BLaER1 treated with 17β-estradiol and CSF1 and Interleukin-3, amounts not matched to agents 10 nM and 100 nM (cell line): ENCODE results near the gene AVL9.
"Not testable (repeated sequence)": the region's sequence is repeated elsewhere in the genome, so short reads cannot be mapped to it uniquely, and the experiment has no call there.

ENCODE experiments used
- H3K27ac ChIP-seq, 11 experiments: shearing (Covaris generic); formaldehyde crosslinking; 2 replicates each; pipeline ENCODE4 v1.8.1; 2022
- H3K27me3 ChIP-seq, 11 experiments: shearing (Covaris generic); formaldehyde crosslinking; 2 replicates each; pipeline ENCODE4 v1.8.1; 2022
- H3K36me3 ChIP-seq, 11 experiments: shearing (Covaris generic); formaldehyde crosslinking; 2 replicates each; pipeline ENCODE4 v1.8.1; 2022
- H3K4me1 ChIP-seq, 10 experiments: shearing (Covaris generic); formaldehyde crosslinking; 2 replicates each; pipeline ENCODE4 v1.8.1; 2022
- H3K4me2 ChIP-seq, 11 experiments: shearing (Covaris generic); formaldehyde crosslinking; 2 replicates each; pipeline ENCODE4 v1.8.1; 2022
- H3K4me3 ChIP-seq, 10 experiments: shearing (Covaris generic); formaldehyde crosslinking; 2 replicates each; pipeline ENCODE4 v1.8.1; 2022
- H3K9ac ChIP-seq, 11 experiments: shearing (Covaris generic); formaldehyde crosslinking; 2 replicates each; pipeline ENCODE4 v1.8.1; 2022
- H3K9me3 ChIP-seq, 11 experiments: shearing (Covaris generic); formaldehyde crosslinking; replicated peaks in 1 of 11; 2 replicates each; pipeline ENCODE4 v1.8.1; 2022
- H4K20me1 ChIP-seq, 11 experiments: shearing (Covaris generic); formaldehyde crosslinking; 2 replicates each; pipeline ENCODE4 v1.8.1; 2022
- Cebpa-rat ChIP-seq, 11 experiments: shearing (Covaris generic); IDR thresholded peaks; 2 replicates each; pipeline ENCODE4 v1.8.1; 2022

The AVL9 gene

DNA sequence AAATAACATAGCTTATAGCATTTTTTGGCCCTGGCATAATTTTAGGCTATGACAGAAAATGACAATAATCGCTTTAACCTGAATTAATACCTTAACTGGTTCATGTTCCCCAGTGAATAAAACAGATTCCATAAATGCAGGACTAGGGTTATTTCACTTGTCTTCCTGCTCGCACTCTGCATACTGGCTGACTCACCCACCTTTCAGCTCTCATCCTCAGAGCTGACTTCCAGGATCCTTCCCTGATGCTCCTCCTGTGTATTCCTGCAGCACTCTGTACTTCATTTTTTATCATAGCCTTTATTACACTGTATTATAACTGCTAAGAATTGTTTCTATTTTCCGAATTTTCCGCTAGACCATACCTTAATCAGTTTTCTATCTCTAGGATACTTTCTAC, 123.7 kb downstream of the AVL9 start:
- H3K4me1 ChIP-seq = no peaks in the 10 kb centered on the region
- no peak overlapping the region for H3K27ac ChIP-seq
- H3K9ac ChIP-seq = no peak overlapping the region
- H4K20me1 ChIP-seq = no peaks in the 10 kb centered on the region
- no peak for TF ChIP-seq Cebpa-rat (IDR thresholded peaks at IDR 0.05)
- H3K36me3 ChIP-seq = no peaks in the 10 kb centered on the region
- H3K4me2 ChIP-seq = no peak overlapping the region
- no peak overlapping the region for H3K4me3 ChIP-seq
- H3K9me3 ChIP-seq = peaks cover 0 to 13% (median 0%) of the 10 kb centered on the region in 11 experiments; a peak in 4 of 22 replicates
- no peaks in the 10 kb centered on the region for H3K27me3 ChIP-seq

DNA sequence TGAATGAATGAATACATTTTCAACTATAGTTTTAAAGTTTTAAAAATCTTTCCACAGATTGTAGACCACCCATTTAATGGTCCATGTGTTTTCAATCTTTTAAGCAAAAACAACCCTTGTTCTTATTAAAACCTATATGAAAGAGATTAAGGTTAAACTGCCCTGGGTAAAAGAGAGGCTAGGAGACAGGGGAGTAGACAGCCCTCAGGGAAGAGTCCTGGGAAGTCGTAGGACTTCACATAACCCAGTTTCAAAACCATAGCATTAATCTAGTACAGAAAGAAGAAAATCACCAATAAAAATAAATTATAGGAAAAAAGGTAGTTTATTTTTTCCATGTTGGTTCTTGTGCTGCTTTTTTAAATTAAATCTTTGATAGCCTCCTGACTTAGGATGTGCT, 124.1 kb downstream of the AVL9 start:
- H3K27ac ChIP-seq, H3K9me3 ChIP-seq, H3K9ac ChIP-seq, H3K4me3 ChIP-seq, H3K4me2 ChIP-seq, H3K27me3 ChIP-seq, H3K36me3 ChIP-seq, H4K20me1 ChIP-seq, H3K4me1 ChIP-seq: not testable (repeated sequence)

DNA sequence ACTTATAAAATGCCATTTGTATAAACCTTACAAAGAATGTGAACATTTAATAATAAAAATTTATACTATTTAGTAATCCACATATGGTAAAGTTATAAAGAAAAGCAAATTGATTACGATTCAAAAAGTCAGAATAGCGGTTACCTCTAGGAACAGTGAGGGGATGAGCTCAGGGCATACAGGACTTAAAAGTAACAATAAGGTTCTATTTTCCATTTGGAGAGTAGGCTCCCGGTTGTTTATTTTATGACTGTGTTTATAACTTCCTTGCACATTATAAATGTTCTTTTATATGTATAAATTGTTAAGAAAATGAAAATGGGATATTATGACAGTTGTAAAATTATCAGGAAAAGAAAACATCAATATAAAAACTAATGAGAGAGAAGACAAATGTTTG, 135.7 kb downstream of the AVL9 start:
- H3K9ac ChIP-seq = no peak overlapping the region
- H3K27ac ChIP-seq = no peak overlapping the region
- H4K20me1 ChIP-seq = no peaks in the 10 kb centered on the region
- H3K27me3 ChIP-seq = no peaks in the 10 kb centered on the region
- H3K4me2 ChIP-seq = no peak overlapping the region
- no peak for TF ChIP-seq Cebpa-rat (IDR thresholded peaks at IDR 0.05)
- no peaks in the 10 kb centered on the region for H3K9me3 ChIP-seq
- no peaks in the 10 kb centered on the region for H3K4me1 ChIP-seq
- H3K36me3 ChIP-seq = no peaks in the 10 kb centered on the region
- H3K4me3 ChIP-seq = no peak overlapping the region

DNA sequence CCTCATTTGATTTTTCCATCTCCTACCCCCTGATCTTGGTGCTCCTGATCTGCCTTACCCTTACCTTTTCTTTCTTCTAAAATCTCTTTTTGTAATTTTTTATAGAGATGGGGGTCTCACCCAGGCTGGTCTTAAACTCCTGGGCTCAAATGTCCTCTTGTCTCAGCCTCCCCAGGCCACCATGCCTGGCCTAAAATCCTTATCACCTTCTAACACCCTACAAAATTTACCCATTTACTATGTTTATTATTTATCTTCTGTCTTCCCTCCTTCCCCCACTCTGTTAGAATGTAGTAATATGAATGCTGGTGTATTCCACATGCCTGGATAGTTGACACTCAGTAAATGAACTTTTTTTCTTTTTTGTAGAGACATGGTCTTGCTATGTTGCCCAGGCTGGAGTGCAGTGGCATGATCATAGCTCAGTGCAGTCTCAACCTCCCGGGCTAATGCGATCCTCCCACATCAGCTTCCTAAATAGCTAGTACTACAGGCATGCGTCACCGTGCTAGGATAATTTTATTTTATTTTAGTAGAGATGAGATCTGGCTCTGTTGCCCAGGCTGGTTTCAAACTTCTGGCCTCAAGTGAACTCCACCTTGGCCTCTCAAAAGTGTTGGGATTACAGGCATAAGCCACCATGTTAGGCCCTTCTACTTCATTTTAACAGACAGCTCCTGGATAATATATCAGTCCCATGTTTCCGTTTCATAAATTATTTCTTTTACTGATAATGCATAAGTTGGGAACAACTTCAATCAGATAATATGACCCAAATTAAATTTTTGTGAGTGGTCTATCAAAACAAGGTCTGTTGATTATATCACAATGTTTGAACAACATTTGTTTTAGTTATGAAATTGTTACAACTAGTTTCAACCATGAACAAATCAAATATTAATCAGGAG, 136.6 kb downstream of the AVL9 start:
- H3K9ac ChIP-seq, H3K27ac ChIP-seq, H4K20me1 ChIP-seq, H3K4me3 ChIP-seq, H3K36me3 ChIP-seq, H3K4me2 ChIP-seq, H3K4me1 ChIP-seq, H3K27me3 ChIP-seq, H3K9me3 ChIP-seq: not testable (repeated sequence)

DNA sequence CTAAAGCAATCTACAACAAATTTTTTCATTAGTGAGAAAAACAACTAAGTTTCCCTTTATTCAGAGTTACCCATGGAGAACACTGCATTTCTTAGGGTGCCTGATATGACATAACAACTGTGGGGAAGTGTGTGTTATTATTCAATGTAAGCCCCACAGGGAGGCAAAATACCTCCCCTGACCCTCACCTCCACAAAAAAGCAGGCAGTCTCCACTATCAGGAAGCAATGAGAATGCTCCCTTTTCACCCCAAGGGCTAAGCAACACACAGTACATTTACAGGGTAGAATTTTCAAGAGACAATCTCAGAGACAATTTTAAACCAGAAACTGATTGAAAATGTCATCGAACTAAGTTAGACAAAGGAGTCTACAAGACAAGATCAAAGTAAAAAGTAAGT, 138.2 kb downstream of the AVL9 start:
- H3K9me3 ChIP-seq = not testable (repeated sequence)

DNA sequence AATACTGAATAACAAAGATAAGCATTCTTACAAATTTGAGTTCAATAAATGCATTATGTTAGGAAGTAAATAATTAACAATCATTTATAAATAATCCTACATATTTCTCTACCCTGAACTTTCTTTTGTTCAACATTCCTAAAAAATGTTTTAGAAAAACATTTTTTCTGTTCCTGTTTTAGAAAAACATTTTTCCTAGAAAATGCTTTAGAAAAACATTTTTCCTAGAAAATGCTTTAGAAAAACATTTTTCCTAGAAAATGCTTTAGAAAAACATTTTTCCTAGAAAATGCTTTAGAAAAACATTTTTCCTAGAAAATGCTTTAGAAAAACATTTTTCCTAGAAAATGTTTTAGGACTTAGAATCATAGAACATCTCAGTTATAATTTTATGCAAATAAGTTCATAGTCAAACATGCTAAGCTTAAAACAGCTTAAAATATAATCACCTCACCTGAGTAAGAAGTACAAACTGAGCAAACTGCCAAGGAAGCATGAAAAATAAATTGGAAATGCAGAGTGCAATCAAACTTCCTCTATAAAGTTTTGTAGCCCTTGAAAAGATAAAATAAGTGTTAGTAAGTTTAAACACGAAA, 139.6 kb downstream of the AVL9 start:
- H4K20me1 ChIP-seq, H3K27ac ChIP-seq, H3K9ac ChIP-seq, H3K36me3 ChIP-seq, H3K4me3 ChIP-seq, H3K4me2 ChIP-seq, H3K9me3 ChIP-seq: not testable (repeated sequence)
- H3K27me3 ChIP-seq = peaks cover 0 to 14% (median 0%) of the 10 kb centered on the region in 11 experiments; a peak in 4 of 22 replicates
- H3K4me1 ChIP-seq = peaks cover 8 to 24% (median 18%) of the 10 kb centered on the region in 10 experiments; a peak in 19 of 20 replicates

More for the DNA sequence above, 138.2 kb downstream of the AVL9 start:
- H3K36me3 ChIP-seq, H3K4me3 ChIP-seq, H4K20me1 ChIP-seq, H3K4me2 ChIP-seq, H3K9ac ChIP-seq, H3K27ac ChIP-seq: not testable (repeated sequence)
- Histone ChIP-seq H3K27me3 (peaks cover 0 to 14% (median 0%) of the 10 kb centered on the region in 11 experiments; a peak in 4 of 22 replicates), H3K4me1 (peaks cover 2 to 11% (median 8%) of the 10 kb centered on the region in 10 experiments; a peak in 17 of 20 replicates)

GRCh38 chr7:32636725-32637462, 141.6 kb downstream of the AVL9 start:
- H3K4me2 ChIP-seq, H3K4me3 ChIP-seq, H4K20me1 ChIP-seq, H3K27ac ChIP-seq, H3K9ac ChIP-seq, H3K36me3 ChIP-seq: not testable (repeated sequence)
- Histone ChIP-seq H3K27me3 (peaks cover 0 to 19% (median 0%) of the 10 kb centered on the region in 11 experiments; a peak in 4 of 22 replicates), H3K9me3 (peaks cover 8 to 26% (median 11%) of the 10 kb centered on the region in 11 experiments), H3K4me1 (peaks cover 8 to 24% (median 18%) of the 10 kb centered on the region in 10 experiments; a peak in 19 of 20 replicates)

- H3K4me3 ChIP-seq, H4K20me1 ChIP-seq, H3K36me3 ChIP-seq, H3K27ac ChIP-seq, H3K9ac ChIP-seq: not testable (repeated sequence)
- peaks cover 0 to 19% (median 0%) of the 10 kb centered on the region in 11 experiments; a peak in 4 of 22 replicates for H3K27me3 ChIP-seq
- peaks cover 8 to 24% (median 18%) of the 10 kb centered on the region in 10 experiments; a peak in 19 of 20 replicates for H3K4me1 ChIP-seq
- H3K4me2 ChIP-seq = peak overlapping the region in 4 of 11 experiments; percentile 31 to 62 (median 53); a peak in 3 of 22 replicates
- H3K9me3 ChIP-seq = peaks cover 12 to 31% (median 17%) of the 10 kb centered on the region in 11 experiments
These were observed 142.3 kb downstream of the AVL9 start for GRCh38 chr7:32637611-32638010.
